ENCODE measurements around the gene VTI1A.

DNA sequence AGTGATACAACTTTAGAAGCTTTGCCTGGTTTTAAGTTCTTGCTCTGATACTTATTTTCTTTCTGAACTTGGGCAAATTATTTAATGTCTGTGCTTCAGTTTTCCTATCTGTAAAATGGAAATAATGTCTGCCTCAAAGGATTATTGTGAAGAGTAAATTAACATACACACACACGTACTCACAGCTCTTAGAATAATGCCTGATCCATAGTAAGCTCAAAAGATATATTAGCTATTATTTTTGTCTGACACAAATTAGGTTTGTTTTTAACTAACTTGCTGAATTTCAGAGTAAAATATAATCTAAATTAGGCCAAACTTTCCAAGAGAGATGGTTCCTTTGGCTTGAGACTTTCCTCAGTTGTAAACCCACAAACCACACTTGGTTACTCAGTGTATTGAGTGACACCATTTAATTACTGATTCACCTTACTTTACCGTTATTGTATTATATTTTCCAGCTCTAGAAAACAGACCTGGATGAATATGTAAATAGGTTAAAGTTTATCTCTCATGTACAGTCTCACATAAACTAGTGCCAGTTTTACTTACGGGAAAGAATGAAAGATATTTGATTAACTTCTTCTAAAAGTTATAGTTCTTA is 50.4 kb downstream of the VTI1A start:
- TF ChIP-seq, protein P1, sequence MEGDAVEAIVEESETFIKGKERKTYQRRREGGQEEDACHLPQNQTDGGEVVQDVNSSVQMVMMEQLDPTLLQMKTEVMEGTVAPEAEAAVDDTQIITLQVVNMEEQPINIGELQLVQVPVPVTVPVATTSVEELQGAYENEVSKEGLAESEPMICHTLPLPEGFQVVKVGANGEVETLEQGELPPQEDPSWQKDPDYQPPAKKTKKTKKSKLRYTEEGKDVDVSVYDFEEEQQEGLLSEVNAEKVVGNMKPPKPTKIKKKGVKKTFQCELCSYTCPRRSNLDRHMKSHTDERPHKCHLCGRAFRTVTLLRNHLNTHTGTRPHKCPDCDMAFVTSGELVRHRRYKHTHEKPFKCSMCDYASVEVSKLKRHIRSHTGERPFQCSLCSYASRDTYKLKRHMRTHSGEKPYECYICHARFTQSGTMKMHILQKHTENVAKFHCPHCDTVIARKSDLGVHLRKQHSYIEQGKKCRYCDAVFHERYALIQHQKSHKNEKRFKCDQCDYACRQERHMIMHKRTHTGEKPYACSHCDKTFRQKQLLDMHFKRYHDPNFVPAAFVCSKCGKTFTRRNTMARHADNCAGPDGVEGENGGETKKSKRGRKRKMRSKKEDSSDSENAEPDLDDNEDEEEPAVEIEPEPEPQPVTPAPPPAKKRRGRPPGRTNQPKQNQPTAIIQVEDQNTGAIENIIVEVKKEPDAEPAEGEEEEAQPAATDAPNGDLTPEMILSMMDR (IDR thresholded peaks at IDR 0.05) = no peak
- TF ChIP-seq NR3C1 (IDR thresholded peaks at IDR 0.05) = no peak
- no peak for TF ChIP-seq RNF2 (IDR thresholded peaks at IDR 0.05; ENCODE audit: borderline replicate concordance, low read depth)
- no peak for TF ChIP-seq RCOR1 (IDR thresholded peaks at IDR 0.05; ENCODE audit: low read depth, low read length)
- TF ChIP-seq, protein P2, sequence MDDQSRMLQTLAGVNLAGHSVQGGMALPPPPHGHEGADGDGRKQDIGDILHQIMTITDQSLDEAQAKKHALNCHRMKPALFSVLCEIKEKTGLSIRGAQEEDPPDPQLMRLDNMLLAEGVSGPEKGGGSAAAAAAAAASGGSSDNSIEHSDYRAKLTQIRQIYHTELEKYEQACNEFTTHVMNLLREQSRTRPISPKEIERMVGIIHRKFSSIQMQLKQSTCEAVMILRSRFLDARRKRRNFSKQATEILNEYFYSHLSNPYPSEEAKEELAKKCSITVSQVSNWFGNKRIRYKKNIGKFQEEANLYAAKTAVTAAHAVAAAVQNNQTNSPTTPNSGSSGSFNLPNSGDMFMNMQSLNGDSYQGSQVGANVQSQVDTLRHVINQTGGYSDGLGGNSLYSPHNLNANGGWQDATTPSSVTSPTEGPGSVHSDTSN (IDR thresholded peaks at IDR 0.05) = no peak
- no peak for TF ChIP-seq POLR2A (IDR thresholded peaks at IDR 0.05; ENCODE audit: low read length)
- TF ChIP-seq, protein P3, sequence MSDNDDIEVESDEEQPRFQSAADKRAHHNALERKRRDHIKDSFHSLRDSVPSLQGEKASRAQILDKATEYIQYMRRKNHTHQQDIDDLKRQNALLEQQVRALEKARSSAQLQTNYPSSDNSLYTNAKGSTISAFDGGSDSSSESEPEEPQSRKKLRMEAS (IDR thresholded peaks at IDR 0.05) = no peak
- no peak for TF ChIP-seq HDAC2 (IDR thresholded peaks at IDR 0.05)
- no peak for TF ChIP-seq ESRRA (IDR thresholded peaks at IDR 0.05; ENCODE audit: borderline replicate concordance, low read length)
- no peak for TF ChIP-seq CEBPB (IDR thresholded peaks at IDR 0.05)
- no peak for TF ChIP-seq JUN (IDR thresholded peaks at IDR 0.05)

All from A549 (cell line).